ENCODE data around the gene SOS1. TPM values are rescaled to one million over a fixed set of nuclear protein-coding genes. Genes with fewer than 3 reads are reported as not detected.

The SOS1 gene
- total RNA-seq, 1 experiment from 2014 or later = 28.4 TPM

DNA sequence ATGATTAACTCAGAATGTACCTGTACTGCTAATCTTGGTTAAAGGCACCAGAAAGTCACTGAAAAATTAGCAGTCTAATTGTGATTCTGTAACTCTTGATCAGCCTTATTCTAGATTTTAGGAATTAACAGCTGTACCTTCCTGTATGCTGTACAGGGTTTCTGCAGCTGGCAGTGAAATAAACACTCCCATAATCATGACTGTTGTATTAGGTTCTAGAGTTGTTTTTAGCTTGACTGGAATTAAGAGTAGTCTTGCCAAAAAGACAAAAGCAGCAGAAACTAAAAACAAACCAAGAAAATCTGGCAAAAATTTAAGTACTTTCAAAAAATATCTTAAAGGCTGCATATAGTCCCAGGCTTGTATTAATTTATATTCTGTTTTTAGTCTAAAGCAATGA, 103.5 kb downstream of the SOS1 start (continued):
- TF ChIP-seq, protein P1, sequence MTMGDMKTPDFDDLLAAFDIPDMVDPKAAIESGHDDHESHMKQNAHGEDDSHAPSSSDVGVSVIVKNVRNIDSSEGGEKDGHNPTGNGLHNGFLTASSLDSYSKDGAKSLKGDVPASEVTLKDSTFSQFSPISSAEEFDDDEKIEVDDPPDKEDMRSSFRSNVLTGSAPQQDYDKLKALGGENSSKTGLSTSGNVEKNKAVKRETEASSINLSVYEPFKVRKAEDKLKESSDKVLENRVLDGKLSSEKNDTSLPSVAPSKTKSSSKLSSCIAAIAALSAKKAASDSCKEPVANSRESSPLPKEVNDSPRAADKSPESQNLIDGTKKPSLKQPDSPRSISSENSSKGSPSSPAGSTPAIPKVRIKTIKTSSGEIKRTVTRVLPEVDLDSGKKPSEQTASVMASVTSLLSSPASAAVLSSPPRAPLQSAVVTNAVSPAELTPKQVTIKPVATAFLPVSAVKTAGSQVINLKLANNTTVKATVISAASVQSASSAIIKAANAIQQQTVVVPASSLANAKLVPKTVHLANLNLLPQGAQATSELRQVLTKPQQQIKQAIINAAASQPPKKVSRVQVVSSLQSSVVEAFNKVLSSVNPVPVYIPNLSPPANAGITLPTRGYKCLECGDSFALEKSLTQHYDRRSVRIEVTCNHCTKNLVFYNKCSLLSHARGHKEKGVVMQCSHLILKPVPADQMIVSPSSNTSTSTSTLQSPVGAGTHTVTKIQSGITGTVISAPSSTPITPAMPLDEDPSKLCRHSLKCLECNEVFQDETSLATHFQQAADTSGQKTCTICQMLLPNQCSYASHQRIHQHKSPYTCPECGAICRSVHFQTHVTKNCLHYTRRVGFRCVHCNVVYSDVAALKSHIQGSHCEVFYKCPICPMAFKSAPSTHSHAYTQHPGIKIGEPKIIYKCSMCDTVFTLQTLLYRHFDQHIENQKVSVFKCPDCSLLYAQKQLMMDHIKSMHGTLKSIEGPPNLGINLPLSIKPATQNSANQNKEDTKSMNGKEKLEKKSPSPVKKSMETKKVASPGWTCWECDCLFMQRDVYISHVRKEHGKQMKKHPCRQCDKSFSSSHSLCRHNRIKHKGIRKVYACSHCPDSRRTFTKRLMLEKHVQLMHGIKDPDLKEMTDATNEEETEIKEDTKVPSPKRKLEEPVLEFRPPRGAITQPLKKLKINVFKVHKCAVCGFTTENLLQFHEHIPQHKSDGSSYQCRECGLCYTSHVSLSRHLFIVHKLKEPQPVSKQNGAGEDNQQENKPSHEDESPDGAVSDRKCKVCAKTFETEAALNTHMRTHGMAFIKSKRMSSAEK (CRISPR knock-in tag; IDR thresholded peaks at IDR 0.05; ENCODE audit: borderline replicate concordance) = no peak
- TF ChIP-seq NR2C2 (CRISPR knock-in tag; IDR thresholded peaks at IDR 0.05) = no peak
- TF ChIP-seq, protein P2, sequence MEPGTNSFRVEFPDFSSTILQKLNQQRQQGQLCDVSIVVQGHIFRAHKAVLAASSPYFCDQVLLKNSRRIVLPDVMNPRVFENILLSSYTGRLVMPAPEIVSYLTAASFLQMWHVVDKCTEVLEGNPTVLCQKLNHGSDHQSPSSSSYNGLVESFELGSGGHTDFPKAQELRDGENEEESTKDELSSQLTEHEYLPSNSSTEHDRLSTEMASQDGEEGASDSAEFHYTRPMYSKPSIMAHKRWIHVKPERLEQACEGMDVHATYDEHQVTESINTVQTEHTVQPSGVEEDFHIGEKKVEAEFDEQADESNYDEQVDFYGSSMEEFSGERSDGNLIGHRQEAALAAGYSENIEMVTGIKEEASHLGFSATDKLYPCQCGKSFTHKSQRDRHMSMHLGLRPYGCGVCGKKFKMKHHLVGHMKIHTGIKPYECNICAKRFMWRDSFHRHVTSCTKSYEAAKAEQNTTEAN (CRISPR knock-in tag; IDR thresholded peaks at IDR 0.05) = no peak
- TF ChIP-seq, protein P3, sequence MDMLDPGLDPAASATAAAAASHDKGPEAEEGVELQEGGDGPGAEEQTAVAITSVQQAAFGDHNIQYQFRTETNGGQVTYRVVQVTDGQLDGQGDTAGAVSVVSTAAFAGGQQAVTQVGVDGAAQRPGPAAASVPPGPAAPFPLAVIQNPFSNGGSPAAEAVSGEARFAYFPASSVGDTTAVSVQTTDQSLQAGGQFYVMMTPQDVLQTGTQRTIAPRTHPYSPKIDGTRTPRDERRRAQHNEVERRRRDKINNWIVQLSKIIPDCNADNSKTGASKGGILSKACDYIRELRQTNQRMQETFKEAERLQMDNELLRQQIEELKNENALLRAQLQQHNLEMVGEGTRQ (CRISPR knock-in tag; IDR thresholded peaks at IDR 0.05) = no peak
- TF ChIP-seq, protein P4, sequence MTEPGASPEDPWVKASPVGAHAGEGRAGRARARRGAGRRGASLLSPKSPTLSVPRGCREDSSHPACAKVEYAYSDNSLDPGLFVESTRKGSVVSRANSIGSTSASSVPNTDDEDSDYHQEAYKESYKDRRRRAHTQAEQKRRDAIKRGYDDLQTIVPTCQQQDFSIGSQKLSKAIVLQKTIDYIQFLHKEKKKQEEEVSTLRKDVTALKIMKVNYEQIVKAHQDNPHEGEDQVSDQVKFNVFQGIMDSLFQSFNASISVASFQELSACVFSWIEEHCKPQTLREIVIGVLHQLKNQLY (CRISPR knock-in tag; IDR thresholded peaks at IDR 0.05) = no peak
- TF ChIP-seq, protein P5, sequence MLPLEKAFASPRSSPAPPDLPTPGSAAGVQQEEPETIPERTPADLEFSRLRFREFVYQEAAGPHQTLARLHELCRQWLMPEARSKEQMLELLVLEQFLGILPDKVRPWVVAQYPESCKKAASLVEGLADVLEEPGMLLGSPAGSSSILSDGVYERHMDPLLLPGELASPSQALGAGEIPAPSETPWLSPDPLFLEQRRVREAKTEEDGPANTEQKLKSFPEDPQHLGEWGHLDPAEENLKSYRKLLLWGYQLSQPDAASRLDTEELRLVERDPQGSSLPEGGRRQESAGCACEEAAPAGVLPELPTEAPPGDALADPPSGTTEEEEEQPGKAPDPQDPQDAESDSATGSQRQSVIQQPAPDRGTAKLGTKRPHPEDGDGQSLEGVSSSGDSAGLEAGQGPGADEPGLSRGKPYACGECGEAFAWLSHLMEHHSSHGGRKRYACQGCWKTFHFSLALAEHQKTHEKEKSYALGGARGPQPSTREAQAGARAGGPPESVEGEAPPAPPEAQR (CRISPR knock-in tag; IDR thresholded peaks at IDR 0.05) = no peak
- TF ChIP-seq, protein P6, sequence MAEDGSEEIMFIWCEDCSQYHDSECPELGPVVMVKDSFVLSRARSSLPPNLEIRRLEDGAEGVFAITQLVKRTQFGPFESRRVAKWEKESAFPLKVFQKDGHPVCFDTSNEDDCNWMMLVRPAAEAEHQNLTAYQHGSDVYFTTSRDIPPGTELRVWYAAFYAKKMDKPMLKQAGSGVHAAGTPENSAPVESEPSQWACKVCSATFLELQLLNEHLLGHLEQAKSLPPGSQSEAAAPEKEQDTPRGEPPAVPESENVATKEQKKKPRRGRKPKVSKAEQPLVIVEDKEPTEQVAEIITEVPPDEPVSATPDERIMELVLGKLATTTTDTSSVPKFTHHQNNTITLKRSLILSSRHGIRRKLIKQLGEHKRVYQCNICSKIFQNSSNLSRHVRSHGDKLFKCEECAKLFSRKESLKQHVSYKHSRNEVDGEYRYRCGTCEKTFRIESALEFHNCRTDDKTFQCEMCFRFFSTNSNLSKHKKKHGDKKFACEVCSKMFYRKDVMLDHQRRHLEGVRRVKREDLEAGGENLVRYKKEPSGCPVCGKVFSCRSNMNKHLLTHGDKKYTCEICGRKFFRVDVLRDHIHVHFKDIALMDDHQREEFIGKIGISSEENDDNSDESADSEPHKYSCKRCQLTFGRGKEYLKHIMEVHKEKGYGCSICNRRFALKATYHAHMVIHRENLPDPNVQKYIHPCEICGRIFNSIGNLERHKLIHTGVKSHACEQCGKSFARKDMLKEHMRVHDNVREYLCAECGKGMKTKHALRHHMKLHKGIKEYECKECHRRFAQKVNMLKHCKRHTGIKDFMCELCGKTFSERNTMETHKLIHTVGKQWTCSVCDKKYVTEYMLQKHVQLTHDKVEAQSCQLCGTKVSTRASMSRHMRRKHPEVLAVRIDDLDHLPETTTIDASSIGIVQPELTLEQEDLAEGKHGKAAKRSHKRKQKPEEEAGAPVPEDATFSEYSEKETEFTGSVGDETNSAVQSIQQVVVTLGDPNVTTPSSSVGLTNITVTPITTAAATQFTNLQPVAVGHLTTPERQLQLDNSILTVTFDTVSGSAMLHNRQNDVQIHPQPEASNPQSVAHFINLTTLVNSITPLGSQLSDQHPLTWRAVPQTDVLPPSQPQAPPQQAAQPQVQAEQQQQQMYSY (CRISPR knock-in tag; IDR thresholded peaks at IDR 0.05) = no peak
- no peak for TF ChIP-seq ATF1 (CRISPR knock-in tag; IDR thresholded peaks at IDR 0.05)

DNA sequence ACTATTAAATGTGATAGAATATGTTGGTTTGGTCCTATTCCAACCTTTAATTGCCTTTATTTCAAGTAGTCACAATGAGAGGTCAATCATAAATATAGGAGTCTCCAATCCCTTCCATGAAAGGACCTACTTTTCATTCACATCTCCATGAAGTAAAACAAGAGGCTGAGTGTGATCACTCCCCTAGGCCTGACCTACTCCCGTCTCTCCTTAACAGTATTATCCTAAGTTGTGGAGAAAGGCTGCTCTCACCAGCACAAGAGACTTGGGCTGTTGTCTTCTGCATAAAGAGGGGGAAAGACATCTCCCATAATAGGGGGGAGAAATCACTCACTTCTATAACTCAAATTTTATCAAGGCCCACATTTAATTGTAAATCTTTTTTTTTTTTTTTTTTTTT, 105.4 kb downstream of the SOS1 start:
- ATAC-seq (peak; percentile 74), DNase-seq (ENCODE audit: low spot score) (no peak)
- no peaks in the 10 kb centered on the region for H3K27me3 Mint-ChIP-seq (ENCODE audit: low read depth)
- no peaks in the 10 kb centered on the region for H3K9me3 Mint-ChIP-seq
- H3K27ac Mint-ChIP-seq = no peak overlapping the region; the same call in 1 of the 2 replicates
- peaks cover 12% of the 10 kb centered on the region for H3K36me3 Mint-ChIP-seq
- no peak for TF ChIP-seq NFYB (CRISPR knock-in tag; conservative IDR thresholded peaks at IDR 0.05; ENCODE audit: low read depth)
- H3K4me3 Mint-ChIP-seq = no peak overlapping the region
- CTCF ChIA-PET = interaction anchor here (1.6 kb wide), 1 partner anchor 68 kb away, joined by 5 read pairs; no protein-coding TSS in a partner anchor
- peaks cover 29% of the 10 kb centered on the region for H3K4me1 Mint-ChIP-seq
- POLR2A ChIA-PET = no interaction called here

DNA sequence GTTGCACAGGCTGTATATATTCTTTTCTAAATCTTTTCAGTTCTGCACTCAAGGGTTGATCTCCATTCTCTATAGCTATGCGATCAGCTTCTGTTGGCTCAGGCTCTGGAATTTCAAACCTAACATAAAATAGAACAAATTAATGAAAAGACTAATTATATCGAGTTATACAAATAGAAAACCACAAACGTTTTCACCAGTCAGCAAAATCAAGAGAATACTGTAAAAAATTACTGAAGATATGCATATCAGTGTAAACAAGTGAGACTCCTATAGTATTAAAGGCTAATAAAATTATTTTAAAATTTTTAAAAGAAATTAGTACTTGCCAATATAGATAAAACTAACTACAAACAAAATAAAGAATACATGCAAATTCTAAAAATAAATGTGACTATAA, 107.0 kb downstream of the SOS1 start:
- no peak overlapping the region for H3K4me3 Mint-ChIP-seq
- peaks cover 20% of the 10 kb centered on the region for H3K36me3 Mint-ChIP-seq
- TF ChIP-seq, protein P7, sequence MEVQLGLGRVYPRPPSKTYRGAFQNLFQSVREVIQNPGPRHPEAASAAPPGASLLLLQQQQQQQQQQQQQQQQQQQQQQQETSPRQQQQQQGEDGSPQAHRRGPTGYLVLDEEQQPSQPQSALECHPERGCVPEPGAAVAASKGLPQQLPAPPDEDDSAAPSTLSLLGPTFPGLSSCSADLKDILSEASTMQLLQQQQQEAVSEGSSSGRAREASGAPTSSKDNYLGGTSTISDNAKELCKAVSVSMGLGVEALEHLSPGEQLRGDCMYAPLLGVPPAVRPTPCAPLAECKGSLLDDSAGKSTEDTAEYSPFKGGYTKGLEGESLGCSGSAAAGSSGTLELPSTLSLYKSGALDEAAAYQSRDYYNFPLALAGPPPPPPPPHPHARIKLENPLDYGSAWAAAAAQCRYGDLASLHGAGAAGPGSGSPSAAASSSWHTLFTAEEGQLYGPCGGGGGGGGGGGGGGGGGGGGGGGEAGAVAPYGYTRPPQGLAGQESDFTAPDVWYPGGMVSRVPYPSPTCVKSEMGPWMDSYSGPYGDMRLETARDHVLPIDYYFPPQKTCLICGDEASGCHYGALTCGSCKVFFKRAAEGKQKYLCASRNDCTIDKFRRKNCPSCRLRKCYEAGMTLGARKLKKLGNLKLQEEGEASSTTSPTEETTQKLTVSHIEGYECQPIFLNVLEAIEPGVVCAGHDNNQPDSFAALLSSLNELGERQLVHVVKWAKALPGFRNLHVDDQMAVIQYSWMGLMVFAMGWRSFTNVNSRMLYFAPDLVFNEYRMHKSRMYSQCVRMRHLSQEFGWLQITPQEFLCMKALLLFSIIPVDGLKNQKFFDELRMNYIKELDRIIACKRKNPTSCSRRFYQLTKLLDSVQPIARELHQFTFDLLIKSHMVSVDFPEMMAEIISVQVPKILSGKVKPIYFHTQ (CRISPR knock-in tag; IDR thresholded peaks at IDR 0.05) = no peak
- TF ChIP-seq SMAD3 (CRISPR knock-in tag; IDR thresholded peaks at IDR 0.05; ENCODE audit: borderline replicate concordance) = no peak
- TF ChIP-seq, protein P8, sequence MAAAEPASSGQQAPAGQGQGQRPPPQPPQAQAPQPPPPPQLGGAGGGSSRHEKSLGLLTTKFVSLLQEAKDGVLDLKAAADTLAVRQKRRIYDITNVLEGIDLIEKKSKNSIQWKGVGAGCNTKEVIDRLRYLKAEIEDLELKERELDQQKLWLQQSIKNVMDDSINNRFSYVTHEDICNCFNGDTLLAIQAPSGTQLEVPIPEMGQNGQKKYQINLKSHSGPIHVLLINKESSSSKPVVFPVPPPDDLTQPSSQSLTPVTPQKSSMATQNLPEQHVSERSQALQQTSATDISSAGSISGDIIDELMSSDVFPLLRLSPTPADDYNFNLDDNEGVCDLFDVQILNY (CRISPR knock-in tag; IDR thresholded peaks at IDR 0.05) = no peak
- TF ChIP-seq, protein P9, sequence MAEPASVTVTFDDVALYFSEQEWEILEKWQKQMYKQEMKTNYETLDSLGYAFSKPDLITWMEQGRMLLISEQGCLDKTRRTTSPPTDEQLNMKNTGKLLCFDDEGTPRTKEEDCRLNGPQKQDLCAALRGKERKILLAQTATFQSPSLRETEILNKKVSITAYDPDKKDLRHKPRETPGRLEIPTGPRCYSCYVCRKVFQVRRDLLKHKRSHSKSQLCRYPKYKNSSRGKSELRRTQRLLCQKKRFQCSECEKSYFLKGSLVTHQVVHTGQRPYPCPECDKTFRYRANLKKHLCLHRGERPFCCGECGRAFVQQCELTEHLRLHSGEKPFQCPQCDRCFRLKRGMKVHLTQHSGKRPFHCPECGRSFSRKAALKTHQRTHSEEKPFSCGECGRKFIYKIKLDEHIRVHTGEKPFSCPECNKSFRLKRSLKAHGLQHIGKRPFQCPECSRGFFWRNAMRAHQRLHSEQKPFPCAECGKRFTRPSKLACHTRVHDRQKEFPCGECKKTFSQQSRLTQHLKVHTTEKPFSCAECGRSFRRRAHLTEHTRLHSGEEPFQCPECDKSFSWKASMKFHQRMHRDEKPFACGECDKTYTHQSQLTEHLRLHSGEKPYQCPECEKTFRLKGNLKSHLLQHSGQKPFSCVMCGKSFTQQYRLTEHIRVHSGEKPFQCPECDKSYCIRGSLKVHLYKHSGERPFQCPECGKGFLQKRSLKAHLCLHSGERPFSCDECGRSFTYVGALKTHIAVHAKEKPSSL (CRISPR knock-in tag; conservative IDR thresholded peaks at IDR 0.05) = no peak

More for the DNA sequence above, 107.0 kb downstream of the SOS1 start:
- POLR2A ChIA-PET = no interaction called here
- DNase-seq (ENCODE audit: low spot score) (no peak), ATAC-seq (no peak)
- CTCF ChIA-PET = no interaction called here
- H3K27ac Mint-ChIP-seq = no peak overlapping the region
- H3K4me1 Mint-ChIP-seq = peaks cover 24% of the 10 kb centered on the region
- no peaks in the 10 kb centered on the region for H3K9me3 Mint-ChIP-seq
- H3K27me3 Mint-ChIP-seq (ENCODE audit: low read depth) = no peaks in the 10 kb centered on the region

Data from WTC11 (cell line).